Mucosa of stomach (tissue), 1 donor: Measurements from ENCODE around the gene CNTNAP2.
"Not testable (repeated sequence)": the region's sequence is repeated elsewhere in the genome, so short reads cannot be mapped to it uniquely, and the experiment has no call there.

ENCODE experiments used
- H3K27me3 ChIP-seq: one replicate; pipeline ENCODE4 v1.7.0; 2013; ENCODE audit warnings: mild to moderate bottlenecking, low read length; ENCODE audit not compliant: control insufficient read depth, insufficient read depth
- H3K36me3 ChIP-seq: one replicate; pipeline ENCODE4 v1.7.0; 2013; ENCODE audit warnings: low read length; ENCODE audit not compliant: control insufficient read depth, insufficient read depth
- H3K4me1 ChIP-seq: one replicate; pipeline ENCODE4 v1.7.0; 2013; ENCODE audit warnings: mild to moderate bottlenecking, low read length; ENCODE audit not compliant: control insufficient read depth, insufficient read depth
- H3K4me3 ChIP-seq: one replicate; pipeline ENCODE4 v1.7.0; 2013; ENCODE audit warnings: low read length
- H3K9ac ChIP-seq: one replicate; pipeline ENCODE4 v1.7.0; 2013; ENCODE audit warnings: mild to moderate bottlenecking, low read length, moderate library complexity
- H3K9me3 ChIP-seq: one replicate; pipeline ENCODE4 v1.7.0; 2013; ENCODE audit warnings: mild to moderate bottlenecking, low read length, moderate library complexity; ENCODE audit not compliant: control insufficient read depth
- donor health status: Pancreatic carcinoma.

Gene CNTNAP2

GRCh38 chr7:148291799-148292198, 2175.2 kb downstream of the CNTNAP2 start:
- Histone ChIP-seq H3K4me1 (no peaks in the 10 kb centered on the region), H3K36me3 (no peaks in the 10 kb centered on the region), H3K27me3 (no peaks in the 10 kb centered on the region), H3K9me3 (no peaks in the 10 kb centered on the region), H3K4me3 (no peak overlapping the region), H3K9ac (no peak overlapping the region)

- Histone ChIP-seq H3K36me3 (no peaks in the 10 kb centered on the region), H3K4me3 (no peak overlapping the region), H3K9me3 (no peaks in the 10 kb centered on the region), H3K4me1 (no peaks in the 10 kb centered on the region), H3K9ac (no peak overlapping the region), H3K27me3 (no peaks in the 10 kb centered on the region)
Observed at GRCh38 chr7:148296994-148297644, 2180.5 kb downstream of the CNTNAP2 start.

- H3K36me3 ChIP-seq, H3K4me1 ChIP-seq, H3K9me3 ChIP-seq, H3K4me3 ChIP-seq, H3K9ac ChIP-seq, H3K27me3 ChIP-seq: not testable (repeated sequence)
Observed at GRCh38 chr7:148298768-148299167, 2182.2 kb downstream of the CNTNAP2 start.

- Histone ChIP-seq H3K36me3 (no peaks in the 10 kb centered on the region), H3K4me1 (no peaks in the 10 kb centered on the region), H3K9me3 (no peaks in the 10 kb centered on the region), H3K27me3 (no peaks in the 10 kb centered on the region), H3K4me3 (no peak overlapping the region), H3K9ac (no peak overlapping the region)
Observed at GRCh38 chr7:148299350-148300276, 2183.0 kb downstream of the CNTNAP2 start.

- not testable (repeated sequence) for H3K9me3 ChIP-seq, H3K9ac ChIP-seq, H3K4me3 ChIP-seq, H3K36me3 ChIP-seq, H3K27me3 ChIP-seq, H3K4me1 ChIP-seq
Observed at GRCh38 chr7:148302436-148302835, 2185.8 kb downstream of the CNTNAP2 start.

- H3K9me3 ChIP-seq, result no peaks in the 10 kb centered on the region
- no peaks in the 10 kb centered on the region for H3K27me3 ChIP-seq
- no peaks in the 10 kb centered on the region for H3K36me3 ChIP-seq
- no peaks in the 10 kb centered on the region for H3K4me1 ChIP-seq
- no peak overlapping the region for H3K4me3 ChIP-seq
- no peak overlapping the region for H3K9ac ChIP-seq
Observed at GRCh38 chr7:148303295-148304082, 2186.9 kb downstream of the CNTNAP2 start.

- Histone ChIP-seq H3K9me3 (no peaks in the 10 kb centered on the region), H3K4me3 (no peak overlapping the region), H3K4me1 (no peaks in the 10 kb centered on the region)
Observed at GRCh38 chr7:148304083-148304335, 2187.4 kb downstream of the CNTNAP2 start.

GRCh38 chr7:148304456-148304855, 2187.9 kb downstream of the CNTNAP2 start:
- Histone ChIP-seq H3K36me3 (no peaks in the 10 kb centered on the region), H3K27me3 (no peaks in the 10 kb centered on the region), H3K9ac (no peak overlapping the region), H3K4me1 (no peaks in the 10 kb centered on the region), H3K4me3 (no peak overlapping the region), H3K9me3 (no peaks in the 10 kb centered on the region)

More at GRCh38 chr7:148304083-148304335, 2187.4 kb downstream of the CNTNAP2 start:
- H3K36me3 ChIP-seq, result no peaks in the 10 kb centered on the region
- H3K27me3 ChIP-seq, result no peaks in the 10 kb centered on the region
- no peak overlapping the region for H3K9ac ChIP-seq

- Histone ChIP-seq H3K9ac (no peak overlapping the region), H3K27me3 (no peaks in the 10 kb centered on the region), H3K4me3 (no peak overlapping the region), H3K9me3 (no peaks in the 10 kb centered on the region), H3K36me3 (no peaks in the 10 kb centered on the region), H3K4me1 (no peaks in the 10 kb centered on the region)
Observed at GRCh38 chr7:148306759-148307158, 2190.2 kb downstream of the CNTNAP2 start.

GRCh38 chr7:148318102-148318811, 2201.7 kb downstream of the CNTNAP2 start:
- H3K4me1 ChIP-seq, result no peaks in the 10 kb centered on the region
- H3K4me3 ChIP-seq, result no peak overlapping the region
- no peaks in the 10 kb centered on the region for H3K9me3 ChIP-seq
- H3K27me3 ChIP-seq, result no peaks in the 10 kb centered on the region
- no peak overlapping the region for H3K9ac ChIP-seq
- H3K36me3 ChIP-seq, result no peaks in the 10 kb centered on the region

- Histone ChIP-seq H3K27me3 (no peaks in the 10 kb centered on the region), H3K9me3 (no peaks in the 10 kb centered on the region), H3K36me3 (no peaks in the 10 kb centered on the region), H3K4me3 (no peak overlapping the region), H3K9ac (no peak overlapping the region), H3K4me1 (no peaks in the 10 kb centered on the region)
Observed at GRCh38 chr7:148318838-148319237, 2202.2 kb downstream of the CNTNAP2 start.
